NCI-H146 treated with DMSO at 0.1 percent for 48 hours (cell line): Measurements from ENCODE around the gene SLC13A4.
"Not testable (repeated sequence)": the region's sequence is repeated elsewhere in the genome, so short reads cannot be mapped to it uniquely, and the experiment has no call there.

Experiments
- DNase-seq: peaks from one replicate; lab custom pipeline; 2025; ENCODE audit not compliant: unreplicated experiment; lab: John Stamatoyannopoulos, UW

The SLC13A4 gene

GRCh38 chr7:135753616-135754413 lies 25.8 kb upstream of the SLC13A4 start:
- DNase-seq, result no peak

DNA sequence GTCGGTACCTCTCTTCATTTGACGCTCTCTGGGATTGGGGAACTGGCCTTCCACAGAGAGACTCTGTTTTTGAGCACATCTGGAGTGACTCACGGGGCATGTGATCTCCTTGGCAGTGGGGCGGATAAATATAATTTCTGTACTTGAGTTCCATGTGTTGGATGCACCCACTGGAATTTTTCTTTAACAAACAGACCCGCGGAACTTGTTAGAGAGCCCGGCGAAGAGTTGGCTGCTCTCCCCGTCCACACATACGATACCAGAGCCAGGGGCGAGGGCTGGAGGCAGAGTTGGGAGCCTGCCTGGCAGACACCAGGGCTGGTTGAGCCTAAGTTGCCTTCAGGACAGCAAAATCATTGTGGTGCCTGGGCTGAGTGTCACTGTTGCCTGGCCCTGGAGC lies 20.8 kb upstream of the SLC13A4 start, which contains the start of gene FAM180A:
TSS of gene FAM180A (minus strand) at position 44 of the 400 bp plus-strand sequence. CDS start 233 bp downstream, outside the sequence.
- no peak for DNase-seq

- no peak for DNase-seq
Measured at GRCh38 chr7:135747366-135747765, 19.4 kb upstream of the SLC13A4 start.

DNA sequence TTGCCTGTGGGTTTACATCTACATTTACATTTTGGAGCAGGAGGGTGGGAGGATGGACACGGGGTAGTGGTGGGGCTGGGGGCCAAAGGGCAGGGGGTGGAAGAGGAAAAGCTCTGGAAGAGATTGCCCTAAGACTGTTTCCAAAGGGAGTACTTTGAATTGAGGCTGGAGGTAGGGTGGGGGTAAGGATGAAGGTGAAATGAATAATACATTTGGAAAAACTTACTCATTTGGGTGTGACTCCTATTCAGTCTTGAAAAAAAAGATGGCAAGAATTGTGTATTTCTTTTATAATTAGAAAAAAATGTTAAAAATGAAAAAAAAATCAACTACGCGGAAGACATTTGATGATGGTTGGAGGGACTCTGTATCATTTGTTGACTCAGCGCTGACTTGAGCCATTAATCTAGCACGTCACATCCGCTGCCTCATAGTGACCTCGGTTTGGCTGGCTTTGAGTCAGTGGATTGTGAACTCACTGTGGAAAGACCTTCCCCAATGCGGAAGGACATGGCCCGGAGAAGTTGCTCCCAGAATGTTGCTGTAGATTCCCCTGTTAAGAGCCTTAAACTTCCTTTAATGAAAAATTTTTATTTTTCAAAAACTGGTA lies 17.8 kb upstream of the SLC13A4 start:
- DNase-seq, result no peak

- no peak for DNase-seq
Measured at GRCh38 chr7:135744938-135745702, 17.1 kb upstream of the SLC13A4 start.

GRCh38 chr7:135743907-135744731 lies 16.1 kb upstream of the SLC13A4 start:
- DNase-seq, result no peak

- no peak for DNase-seq
Measured at GRCh38 chr7:135742371-135742770, 14.4 kb upstream of the SLC13A4 start.

GRCh38 chr7:135741905-135742304 lies 13.9 kb upstream of the SLC13A4 start:
- no peak for DNase-seq

GRCh38 chr7:135740889-135741288 lies 12.9 kb upstream of the SLC13A4 start:
- DNase-seq, result no peak

DNA sequence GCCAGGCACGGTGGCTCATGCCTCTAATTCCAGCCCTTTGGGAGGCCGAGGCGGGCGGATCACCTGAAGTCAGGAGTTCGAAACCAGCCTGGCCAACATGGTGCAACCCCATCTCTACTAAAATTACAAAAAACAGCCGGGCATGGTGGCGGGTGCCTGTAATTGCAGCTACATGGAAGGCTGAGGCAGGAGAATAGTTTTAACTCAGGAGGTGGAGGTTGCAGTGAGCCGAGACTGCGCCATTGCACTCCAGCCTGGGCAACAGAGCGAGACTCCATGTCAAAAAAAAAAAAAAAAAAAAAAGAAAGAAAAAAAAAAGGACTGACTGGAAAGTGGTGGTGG lies 9.3 kb upstream of the SLC13A4 start:
- not testable (repeated sequence) for DNase-seq

DNA sequence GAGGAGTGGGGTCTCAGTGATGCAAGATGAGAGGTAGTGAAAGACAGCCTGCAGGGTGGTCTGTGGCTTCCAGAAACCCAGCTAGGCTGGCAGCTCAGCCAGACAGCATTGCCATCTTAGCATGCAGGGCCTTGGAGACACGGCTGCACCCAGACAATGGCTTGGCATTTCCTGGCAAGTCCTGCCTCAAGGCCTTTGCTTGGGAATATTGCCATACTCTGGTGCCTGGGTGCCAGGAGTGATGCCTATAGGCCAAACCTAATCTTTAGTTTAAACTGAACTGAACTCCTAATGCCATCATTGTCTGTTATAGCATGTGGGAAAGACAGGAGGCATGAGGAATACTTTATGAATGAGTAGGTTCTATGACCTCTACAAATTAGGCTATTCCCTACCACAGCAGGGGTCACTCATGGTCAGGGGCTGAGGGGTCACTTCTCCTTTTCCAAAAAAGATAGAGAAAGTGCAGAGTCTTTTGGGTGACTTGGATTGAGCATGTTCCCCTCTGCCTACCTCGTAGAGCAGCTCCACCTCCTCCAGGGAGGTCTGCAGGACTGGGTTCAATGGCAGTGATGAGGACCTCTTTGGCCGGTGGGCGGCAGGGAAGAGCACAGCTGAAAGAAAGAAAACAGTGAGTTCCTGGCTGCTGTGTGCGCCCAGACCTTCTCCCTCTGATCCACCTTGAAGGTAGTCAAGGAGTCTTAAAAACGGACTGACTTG lies 8.8 kb upstream of the SLC13A4 start:
- no peak for DNase-seq

GRCh38 chr7:135734343-135734689 lies 6.3 kb upstream of the SLC13A4 start:
- DNase-seq, result no peak

DNA sequence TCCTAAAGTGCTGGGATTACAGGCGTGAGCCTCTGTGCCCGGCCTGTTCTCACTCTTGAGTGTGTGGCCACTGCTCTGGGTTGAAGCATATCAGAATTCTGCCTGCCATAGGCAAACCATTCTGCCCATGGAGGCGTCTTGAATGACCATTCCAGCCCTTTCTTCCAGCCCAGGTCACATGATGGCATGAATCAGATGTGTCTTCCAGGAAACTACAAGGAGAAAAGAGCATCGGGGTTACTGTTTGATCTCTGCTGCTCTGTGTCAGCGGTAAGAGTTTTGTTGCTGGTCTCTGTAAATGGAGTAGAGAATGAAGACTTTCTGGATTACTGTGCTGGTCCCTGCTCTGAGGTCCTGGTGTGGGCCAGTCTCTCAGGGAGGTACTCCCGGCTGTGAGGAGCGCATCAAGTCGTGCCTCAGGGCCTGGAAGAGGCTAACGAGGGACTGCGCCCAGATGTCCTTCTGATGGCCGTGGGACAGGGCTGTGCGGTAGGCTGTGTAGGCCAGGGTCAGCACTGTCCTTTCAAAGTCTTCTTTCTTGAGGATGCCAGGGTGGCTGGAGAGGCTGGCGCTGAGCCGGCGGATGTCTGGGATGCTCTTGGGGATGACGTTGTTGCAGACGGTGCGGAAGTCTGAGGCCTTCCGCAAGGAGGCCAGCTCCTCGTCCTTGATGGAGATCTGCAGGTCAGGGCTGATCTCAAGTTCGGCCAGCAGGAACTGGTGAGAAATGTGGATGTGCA lies 5.8 kb upstream of the SLC13A4 start:
- no peak for DNase-seq

GRCh38 chr7:135731131-135731530 lies 3.1 kb upstream of the SLC13A4 start:
- DNase-seq, result no peak

- no peak for DNase-seq
Measured at GRCh38 chr7:135729230-135729629, 1.2 kb upstream of the SLC13A4 start.

DNA sequence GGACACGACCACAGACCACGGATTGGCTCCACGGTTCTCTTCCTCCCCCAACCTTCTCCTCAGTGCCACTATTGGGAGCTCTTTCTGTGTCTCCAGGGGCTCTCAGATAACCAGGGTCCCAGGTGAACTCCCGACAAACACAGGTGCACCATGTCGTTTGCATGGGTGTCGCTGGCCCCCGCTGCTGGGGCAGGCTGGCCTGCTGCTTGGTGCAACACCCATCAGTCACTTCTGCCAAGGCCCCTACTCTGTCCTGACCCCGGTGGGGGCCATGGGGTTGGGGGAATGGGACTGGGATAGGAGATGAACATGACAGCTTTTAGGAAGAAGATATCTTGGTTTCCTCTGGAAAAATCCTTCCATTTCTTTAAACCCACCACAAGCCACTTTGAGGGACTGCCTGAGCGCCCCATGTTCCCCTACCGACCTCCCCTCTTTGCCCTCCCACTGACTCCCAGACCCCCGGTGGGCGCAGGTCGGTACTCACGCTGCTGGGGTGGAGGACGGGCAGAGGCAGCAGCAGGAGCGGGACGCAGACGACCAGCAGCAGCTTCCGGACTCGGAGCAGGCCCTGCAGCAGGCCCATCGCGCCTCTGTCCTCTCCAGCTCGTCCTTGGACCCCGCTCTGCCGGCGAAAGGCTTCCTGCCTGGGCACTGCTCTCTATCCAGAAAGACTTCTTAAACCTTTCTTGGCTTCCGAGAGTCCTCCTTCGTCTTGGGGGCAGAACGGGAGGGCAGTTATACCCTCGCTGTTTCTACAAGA lies 894 bp downstream of the SLC13A4 start:
- no peak for DNase-seq

- no peak for DNase-seq
Measured at GRCh38 chr7:135726276-135726788, 1.7 kb downstream of the SLC13A4 start.

DNA sequence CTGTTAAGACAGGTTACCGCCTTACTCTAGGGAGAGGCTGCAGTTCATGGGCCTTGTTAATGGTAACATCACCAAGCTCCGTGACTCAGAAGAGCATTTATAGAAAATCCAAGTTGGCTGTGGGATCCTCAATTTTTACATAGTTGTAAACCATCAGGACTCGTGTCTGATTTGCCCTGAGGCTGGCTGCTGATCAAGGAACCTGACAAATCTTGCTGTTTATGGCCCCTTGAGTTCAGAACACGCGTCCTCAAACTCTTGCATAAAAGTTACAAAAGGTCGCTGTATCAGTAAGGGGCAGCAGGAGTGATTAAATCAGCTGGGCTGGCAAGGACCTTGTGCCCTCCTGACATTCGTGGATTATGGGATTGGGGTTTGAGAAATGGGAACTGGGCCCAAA lies 4.6 kb downstream of the SLC13A4 start:
- DNase-seq, result no peak
